GM13976 (cell line): ENCODE results near the gene PTPA.

Experiments used
- DNase-seq: peaks from one replicate; pipeline ENCODE4 v3.0.0; 2012; ENCODE audit warnings: low spot score
- CTCF ChIP-seq: IDR thresholded peaks from 2 replicates; pipeline ENCODE4 v1.5.1; 2012; ENCODE audit warnings: borderline replicate concordance, mild to moderate bottlenecking; ENCODE audit not compliant: insufficient read depth; ENCODE audit errors: extremely low read depth, missing control alignments, control extremely low read depth
- in situ Hi-C: fragments of 300-500 bp; cut with MboI; formaldehyde crosslinking; loops from one replicate; pipeline ENCODE4 v1.12.0; 2022; ENCODE audit warnings: low sequenced_read_pairs, mixed read lengths, inconsistent platforms; ENCODE audit not compliant: unreplicated experiment

PTPA gene

GRCh38 chr9:129080601-129081387 lies 30.4 kb upstream of the PTPA start, which contains the start of gene DOLPP1:
TSS of gene DOLPP1 (plus strand) at chr9:129081111. CDS start at chr9:129081132, 21 bp downstream.
- TF ChIP-seq CTCF, result no peak
- in situ Hi-C loops, result no loop called here
- peak; percentile 100 for DNase-seq

DNA sequence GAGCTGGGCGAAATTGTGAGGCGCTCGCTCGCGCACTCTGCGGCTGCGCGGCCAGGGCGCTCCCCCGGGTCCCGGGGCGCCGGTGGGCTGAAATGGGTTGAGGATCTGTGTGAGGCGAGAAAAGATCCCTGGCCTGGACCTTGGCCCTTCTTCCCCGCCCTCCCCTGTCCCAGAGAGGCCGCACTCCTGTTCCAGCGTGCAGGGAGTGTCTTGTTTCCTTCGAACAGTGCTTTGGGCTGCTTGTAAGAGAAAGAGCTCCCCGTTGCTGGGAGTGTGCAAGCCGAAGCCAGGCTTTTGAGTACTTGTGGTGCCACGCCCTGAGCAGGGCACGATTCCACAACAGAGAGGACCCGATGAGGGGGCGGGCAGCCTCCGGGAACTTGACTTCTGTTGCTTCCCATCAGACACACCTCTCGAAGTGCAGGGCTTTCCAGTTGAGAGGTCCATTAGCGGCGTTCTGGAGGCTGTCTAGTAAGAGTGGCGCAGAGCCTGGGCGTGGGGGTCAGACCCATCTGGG lies 29.8 kb upstream of the PTPA start:
- peak; percentile 96 for DNase-seq
- in situ Hi-C loops, result no loop called here
- no peak for TF ChIP-seq CTCF

GRCh38 chr9:129084087-129084486 lies 27.1 kb upstream of the PTPA start:
- TF ChIP-seq CTCF, result no peak
- no peak for DNase-seq
- in situ Hi-C loops, result no loop called here

DNA sequence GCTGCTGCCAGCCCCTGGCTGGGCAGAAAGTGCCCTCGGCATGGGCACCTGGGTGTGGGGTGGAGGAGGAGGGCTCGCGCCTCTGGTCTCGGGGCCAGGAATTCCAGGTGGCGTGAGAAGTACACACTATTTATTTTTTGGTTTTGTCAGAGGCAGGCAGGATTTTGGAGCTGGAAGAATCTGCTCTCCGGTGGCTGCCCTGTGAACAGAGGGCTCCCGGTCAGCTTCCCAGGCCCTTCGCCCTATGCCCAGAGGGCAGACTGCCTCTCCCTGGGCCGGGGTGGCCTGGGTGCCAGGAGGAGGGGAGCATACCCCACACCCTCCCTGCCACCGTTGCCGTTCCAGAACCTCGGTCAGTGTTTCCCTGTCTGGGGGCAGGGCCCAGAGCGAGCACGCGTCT lies 22.0 kb upstream of the PTPA start:
- TF ChIP-seq CTCF, result no peak

GRCh38 chr9:129093602-129094386 lies 17.4 kb upstream of the PTPA start:
- in situ Hi-C loops, result no loop called here
- TF ChIP-seq CTCF, result no peak
- no peak for DNase-seq

More for the DNA sequence above, 22.0 kb upstream of the PTPA start:
- DNase-seq, result no peak
- in situ Hi-C loops, result no loop called here

- no peak for TF ChIP-seq CTCF
- DNase-seq, result no peak
- in situ Hi-C loops, result no loop called here
Measured at GRCh38 chr9:129094387-129095169, 16.6 kb upstream of the PTPA start.
